HCT116 (cell line): Measurements from ENCODE around the gene AARS1.
"Not testable (repeated sequence)": the region's sequence is repeated elsewhere in the genome, so short reads cannot be mapped to it uniquely, and the experiment has no call there.

Experiments used
- EZH2 ChIP-seq: fragments of 200-600 bp; sonication (generic); IDR thresholded peaks from 2 replicates; pipeline ENCODE4 v1.6.1; 2017; ENCODE audit warnings: antibody characterized with exemption, mixed run types
- JUND ChIP-seq: IDR thresholded peaks from 2 replicates; pipeline ENCODE4 v1.6.1; 2012
- TF ChIP-seq, protein P1 (sequence below), 3 experiments: fragments of 200-600 bp in 1 of 3; sonication (generic) in 1 of 3; IDR thresholded peaks in 2 of 3; conservative IDR thresholded peaks in 1 of 3; 2 replicates each; pipeline ENCODE4 v1.5.1; 2012 to 2017; ENCODE audit warnings: low read depth in 2 of 3, low read length in 2 of 3, antibody characterized with exemption in 1 of 3, borderline replicate concordance in 1 of 3, control low read depth in 1 of 3, mild to moderate bottlenecking in 1 of 3, mixed read lengths in 1 of 3, mixed run types in 1 of 3, moderate library complexity in 1 of 3; ENCODE audit not compliant: insufficient read depth in 1 of 3

- TF ChIP-seq JUND, EZH2: not testable (repeated sequence)
- TF ChIP-seq, protein P1, sequence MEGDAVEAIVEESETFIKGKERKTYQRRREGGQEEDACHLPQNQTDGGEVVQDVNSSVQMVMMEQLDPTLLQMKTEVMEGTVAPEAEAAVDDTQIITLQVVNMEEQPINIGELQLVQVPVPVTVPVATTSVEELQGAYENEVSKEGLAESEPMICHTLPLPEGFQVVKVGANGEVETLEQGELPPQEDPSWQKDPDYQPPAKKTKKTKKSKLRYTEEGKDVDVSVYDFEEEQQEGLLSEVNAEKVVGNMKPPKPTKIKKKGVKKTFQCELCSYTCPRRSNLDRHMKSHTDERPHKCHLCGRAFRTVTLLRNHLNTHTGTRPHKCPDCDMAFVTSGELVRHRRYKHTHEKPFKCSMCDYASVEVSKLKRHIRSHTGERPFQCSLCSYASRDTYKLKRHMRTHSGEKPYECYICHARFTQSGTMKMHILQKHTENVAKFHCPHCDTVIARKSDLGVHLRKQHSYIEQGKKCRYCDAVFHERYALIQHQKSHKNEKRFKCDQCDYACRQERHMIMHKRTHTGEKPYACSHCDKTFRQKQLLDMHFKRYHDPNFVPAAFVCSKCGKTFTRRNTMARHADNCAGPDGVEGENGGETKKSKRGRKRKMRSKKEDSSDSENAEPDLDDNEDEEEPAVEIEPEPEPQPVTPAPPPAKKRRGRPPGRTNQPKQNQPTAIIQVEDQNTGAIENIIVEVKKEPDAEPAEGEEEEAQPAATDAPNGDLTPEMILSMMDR (IDR thresholded peaks at IDR 0.05 in 2 of 3, conservative IDR thresholded peaks at IDR 0.05 in 1 of 3; ENCODE audit: borderline replicate concordance in 1 of 3, insufficient read depth in 1 of 3, low read depth in 2 of 3, low read length in 2 of 3): not testable (repeated sequence)
Measured at GRCh38 chr16:70231831-70232230, 57.5 kb downstream of the AARS1 start.
